NCI-H2081 (cell line): ENCODE data around the gene FAM107B.
"Not testable (repeated sequence)": the region's sequence is repeated elsewhere in the genome, so short reads cannot be mapped to it uniquely, and the experiment has no call there.

Experiments used
- DNase-seq, 2 experiments: peaks; one replicate each; lab custom pipeline; 2025; lab: John Stamatoyannopoulos, UW

FAM107B gene

DNA sequence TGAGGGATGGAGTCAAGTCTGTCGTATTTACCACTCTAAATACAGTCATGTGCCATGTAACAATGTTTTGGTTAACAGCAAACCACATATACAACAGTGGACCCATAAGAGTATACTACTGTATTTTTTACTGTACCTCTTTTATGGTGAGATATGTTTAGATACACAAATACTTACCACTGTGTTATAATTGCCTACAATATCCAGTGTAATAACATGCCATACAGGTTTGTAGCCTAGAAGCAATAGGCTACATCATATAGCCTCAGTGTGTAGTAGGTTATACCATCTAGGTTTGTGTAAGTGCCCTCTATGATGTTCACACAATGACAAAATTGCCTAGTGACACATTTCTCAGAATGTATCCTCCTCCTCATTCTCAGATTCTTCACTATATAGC, 110.4 kb downstream of the FAM107B start:
- no peak for DNase-seq

- no peak for DNase-seq
Measured at GRCh38 chr10:14661818-14662217, 112.9 kb downstream of the FAM107B start.

DNA sequence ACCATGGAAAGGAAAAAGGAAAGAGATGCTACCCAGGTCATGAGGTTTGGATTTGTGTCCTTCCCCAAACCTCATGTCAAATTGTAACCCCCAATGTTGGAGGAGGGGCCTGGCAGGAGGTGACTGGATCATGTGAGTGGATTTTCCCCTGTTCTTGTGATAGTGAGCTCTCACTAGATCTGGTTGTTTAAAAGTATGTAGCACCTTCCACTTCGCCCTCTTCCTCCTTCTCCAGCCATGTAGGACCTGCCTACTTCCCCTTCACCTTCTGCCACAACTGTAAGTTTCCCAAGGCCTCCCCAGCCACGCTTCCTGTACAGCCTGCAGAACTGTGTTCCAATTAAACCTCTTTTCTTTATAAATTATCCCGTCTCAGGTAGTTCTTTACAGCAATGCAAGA, 113.9 kb downstream of the FAM107B start:
- DNase-seq = no peak

DNA sequence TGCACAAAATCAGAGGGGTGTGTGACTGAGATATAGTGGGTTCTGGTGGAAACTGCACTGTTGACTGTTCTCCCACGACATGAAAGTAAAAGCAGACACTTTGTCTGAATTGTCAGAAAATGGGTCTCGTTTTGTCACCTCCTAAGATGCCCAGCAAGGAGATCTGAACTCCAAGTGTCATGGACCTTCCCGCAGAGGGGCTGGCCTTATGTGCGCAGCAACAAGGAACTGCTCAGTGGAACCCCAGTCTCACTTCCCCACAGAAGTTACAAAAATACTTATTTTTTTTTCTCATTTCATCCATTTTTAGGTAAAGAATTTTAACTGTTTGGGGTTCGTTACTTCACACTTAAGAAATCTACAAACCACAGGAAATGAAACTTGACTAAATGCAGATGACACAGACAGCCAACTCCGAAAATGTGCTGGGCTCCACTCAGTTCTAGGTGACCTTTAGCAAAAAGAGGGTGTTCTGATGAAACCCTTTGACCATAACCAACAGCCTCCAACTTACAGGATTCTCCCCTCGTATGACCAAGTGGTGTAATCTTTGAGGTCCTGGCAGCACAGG, 115.0 kb downstream of the FAM107B start:
- no peak for DNase-seq

DNA sequence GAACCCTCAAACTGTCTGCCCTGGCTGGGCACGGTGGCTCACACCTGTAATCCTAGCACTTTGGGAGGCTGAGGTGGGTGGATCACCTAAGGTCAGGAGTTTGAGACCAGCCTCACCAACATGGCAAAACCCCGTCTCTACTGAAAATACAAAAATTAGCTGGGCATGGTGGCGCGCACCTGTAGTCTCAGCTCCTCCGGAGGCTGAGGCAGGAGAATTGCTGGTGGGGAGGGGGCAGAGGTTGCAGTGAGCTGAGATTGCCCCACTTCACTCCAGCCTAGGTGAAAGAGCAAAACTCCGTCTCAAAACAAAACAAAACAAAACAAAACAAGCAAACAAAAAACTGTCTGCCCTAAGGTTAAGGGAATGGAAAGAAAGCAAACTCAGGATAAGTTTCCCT, 115.6 kb downstream of the FAM107B start:
- not testable (repeated sequence) for DNase-seq

GRCh38 chr10:14658331-14659127, 116.2 kb downstream of the FAM107B start:
- DNase-seq = no peak

DNA sequence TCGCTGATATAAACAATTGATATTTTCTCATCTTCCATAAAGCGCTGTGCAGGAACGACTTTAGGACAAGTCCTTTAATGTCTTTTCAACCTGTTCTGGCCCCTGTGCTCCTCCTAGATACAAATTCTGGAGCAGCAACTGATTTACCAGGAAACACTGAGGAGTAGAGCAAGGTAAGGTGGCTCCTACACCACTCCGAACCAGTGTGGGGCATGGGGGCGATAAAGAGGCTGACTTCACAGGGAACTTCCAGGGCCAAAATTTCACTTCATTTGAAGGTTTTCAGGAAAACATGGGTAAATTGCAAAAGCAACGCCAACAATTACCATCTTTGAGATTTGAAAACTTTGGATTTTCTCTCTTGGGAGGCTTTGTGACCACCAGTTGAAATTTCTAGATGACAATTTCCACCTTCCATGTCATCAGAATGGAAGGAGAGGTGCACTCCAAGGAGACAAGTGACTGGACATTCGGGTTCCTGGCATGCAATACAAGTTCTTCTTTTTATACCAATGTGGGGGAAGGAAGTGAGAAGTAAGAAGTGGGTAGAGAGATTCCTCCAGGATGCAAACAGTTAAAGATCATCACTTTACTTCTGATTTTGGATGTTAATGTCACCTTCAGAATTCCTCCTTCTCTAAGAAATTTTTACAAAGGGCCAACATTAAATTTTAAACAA, 118.5 kb downstream of the FAM107B start:
- DNase-seq = no peak

GRCh38 chr10:14654821-14655382, 119.8 kb downstream of the FAM107B start:
- DNase-seq = no peak

GRCh38 chr10:14653271-14654161, 121.2 kb downstream of the FAM107B start:
- no peak for DNase-seq

GRCh38 chr10:14652816-14653215, 121.9 kb downstream of the FAM107B start:
- DNase-seq = no peak

- no peak for DNase-seq
Measured at GRCh38 chr10:14652067-14652466, 122.6 kb downstream of the FAM107B start.

DNA sequence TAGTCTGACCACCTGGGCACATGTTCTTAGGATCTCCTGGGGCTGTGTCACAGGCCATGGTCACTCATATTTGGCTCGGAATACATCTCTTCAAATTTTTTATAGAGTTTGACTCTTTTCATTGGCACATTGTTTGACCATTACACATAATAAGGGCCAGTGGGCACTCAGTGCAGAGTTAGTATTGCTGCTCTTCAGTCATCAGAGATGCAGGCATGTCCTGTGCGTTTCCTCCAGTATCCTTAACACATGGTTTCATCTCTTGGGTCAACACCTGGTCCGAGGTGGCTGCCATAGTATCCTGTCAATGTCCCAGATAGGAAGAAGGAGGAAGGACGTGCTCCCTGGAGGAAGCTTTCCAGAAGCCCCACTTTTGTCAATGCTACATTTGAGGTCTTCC, 125.0 kb downstream of the FAM107B start:
- DNase-seq = no peak

GRCh38 chr10:14648946-14649345, 125.8 kb downstream of the FAM107B start:
- DNase-seq = no peak

- peak; percentile 42 to 79 for DNase-seq
Measured at GRCh38 chr10:14648005-14648765, 126.5 kb downstream of the FAM107B start.

GRCh38 chr10:14645239-14645960, 129.3 kb downstream of the FAM107B start:
- no peak for DNase-seq

- DNase-seq = no peak
Measured at GRCh38 chr10:14639637-14640036, 135.1 kb downstream of the FAM107B start.

GRCh38 chr10:14635043-14635710, 139.5 kb downstream of the FAM107B start:
- no peak for DNase-seq

DNA sequence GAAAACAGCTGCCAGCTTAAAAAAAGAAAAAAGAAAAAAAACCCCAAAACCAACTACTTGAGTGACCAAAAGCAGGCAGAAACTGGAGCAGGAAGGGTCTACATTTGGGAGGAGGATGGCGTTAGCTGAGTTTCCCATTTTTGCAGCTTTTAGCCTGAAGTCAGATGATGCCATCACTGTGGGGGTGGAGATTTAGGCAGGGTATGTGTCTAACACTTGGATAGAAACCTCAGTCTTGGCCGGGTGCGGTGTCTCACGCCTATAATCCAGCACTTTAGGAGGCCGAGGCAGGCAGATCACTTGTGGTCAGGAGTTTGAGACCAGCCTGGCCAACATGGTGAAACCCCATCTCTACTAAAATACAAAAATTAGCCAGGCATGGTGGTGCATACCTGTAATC, 140.1 kb downstream of the FAM107B start:
- not testable (repeated sequence) for DNase-seq

- DNase-seq = no peak
Measured at GRCh38 chr10:14625765-14626525, 148.8 kb downstream of the FAM107B start.
